Endothelial cell of umbilical vein (primary cell): Measurements from ENCODE around the gene PGAM4. TPM values are rescaled to one million over a fixed set of nuclear protein-coding genes. Genes with fewer than 3 reads are reported as not detected.

Experiments
- Bru-seq: library from RNA; stranded (reverse); fragments of 400-500 nt; gene quantifications from one replicate; lab custom pipeline; 2021; lab: Mats Ljungman, UMichigan
- BruChase-seq, 2 experiments: library from RNA; stranded (reverse); fragments of 400-500 nt; gene quantifications; one replicate each; lab custom pipeline; 2021; lab: Mats Ljungman, UMichigan
- BruUV-seq: library from RNA; stranded (reverse); fragments of 400-500 nt; replicated peaks from 2 replicates; lab custom pipeline; 2021; lab: Mats Ljungman, UMichigan
- CTCF ChIA-PET: fragments of 300-600, 350-600 bp; sonication (Branson Sonifier 250); formaldehyde crosslinking; loops from one replicate; lab custom pipeline; 2021; ENCODE audit warnings: antibody characterized with exemption, inconsistent platforms; lab: Charles Lee
- POLR2A ChIA-PET: fragments of 300-600, 350-600 bp; sonication (Branson Sonifier 250); formaldehyde crosslinking; loops from one replicate; lab custom pipeline; 2021; ENCODE audit warnings: antibody characterized with exemption, inconsistent platforms; lab: Charles Lee
- DNase-seq: peaks from one replicate; pipeline ENCODE4 v3.0.0-alpha.2; 2011; ENCODE audit warnings: low read depth, low spot score
- FAIRE-seq: peaks from 2 replicates; lab custom pipeline; 2011; peaks lifted over from hg19 to GRCh38; lab: Jason Lieb, UNC
- H2AFZ ChIP-seq: 2 replicates; pipeline ENCODE4 v1.6.0; 2012; ENCODE audit warnings: low read depth, low read length, control low read depth, inconsistent platforms
- H3K27ac ChIP-seq: 2 replicates; pipeline ENCODE4 v1.5.1; 2011; ENCODE audit warnings: low read depth, mild to moderate bottlenecking, control low read depth, low read length, moderate library complexity; ENCODE audit not compliant: insufficient read depth
- H3K27me3 ChIP-seq, 2 experiments: 2 replicates each; pipeline versions ENCODE4 v1.6.0 to v1.6.1; 2011; ENCODE audit warnings: low read length in 2 of 2, mixed read lengths in 1 of 2; ENCODE audit not compliant: control insufficient read depth in 2 of 2, insufficient read depth in 2 of 2
- H3K36me3 ChIP-seq, 2 experiments: 2 replicates in 1 of 2; 3 replicates in 1 of 2; pipeline ENCODE4 v1.5.1; 2011; ENCODE audit warnings: low read length in 2 of 2, mild to moderate bottlenecking in 1 of 2, moderate library complexity in 1 of 2; ENCODE audit not compliant: control insufficient read depth in 2 of 2, insufficient read depth in 2 of 2; ENCODE audit errors: extremely low read depth in 1 of 2
- H3K4me1 ChIP-seq: 3 replicates; pipeline ENCODE4 v1.5.1; 2011; ENCODE audit warnings: mild to moderate bottlenecking, low read length; ENCODE audit not compliant: control insufficient read depth, insufficient read depth; ENCODE audit errors: extremely low read depth
- H3K4me2 ChIP-seq: 2 replicates; pipeline ENCODE4 v1.6.1; 2011; ENCODE audit warnings: low read length, control low read depth, mixed read lengths; ENCODE audit not compliant: insufficient read depth
- H3K4me3 ChIP-seq, 3 experiments: fragments of 200-600 bp in 1 of 3; sonication (generic), shearing (Covaris generic) in 1 of 3; replicated peaks in 1 of 3; 2 replicates each; pipeline ENCODE4 v1.5.1; 2011 to 2016; ENCODE audit warnings: control low read depth in 3 of 3, low read length in 3 of 3, mild to moderate bottlenecking in 2 of 3, inconsistent platforms in 1 of 3, low read depth in 1 of 3, moderate library complexity in 1 of 3; ENCODE audit not compliant: insufficient read depth in 1 of 3
- H3K79me2 ChIP-seq: 2 replicates; pipeline ENCODE4 v1.6.0; 2012; ENCODE audit warnings: low read length, inconsistent platforms; ENCODE audit not compliant: control insufficient read depth, insufficient read depth
- H3K9ac ChIP-seq: replicated peaks from 2 replicates; pipeline ENCODE3; 2011; ENCODE audit warnings: low read length, control low read depth; ENCODE audit not compliant: insufficient read depth; ENCODE audit errors: extremely low read depth
- H3K9me1 ChIP-seq: replicated peaks from 3 replicates; pipeline ENCODE4 v1.6.0; 2011; ENCODE audit warnings: mild to moderate bottlenecking, low read length; ENCODE audit not compliant: control insufficient read depth, insufficient read depth; ENCODE audit errors: extremely low read depth
- H3K9me3 ChIP-seq: replicated peaks from 2 replicates; pipeline ENCODE4 v1.5.1; 2012; ENCODE audit warnings: low read length, inconsistent platforms; ENCODE audit not compliant: control insufficient read depth, insufficient read depth
- H4K20me1 ChIP-seq: replicated peaks from 2 replicates; pipeline ENCODE3; 2011; ENCODE audit warnings: mild to moderate bottlenecking, low read length; ENCODE audit not compliant: control insufficient read depth, insufficient read depth; ENCODE audit errors: extremely low read depth
- EZH2 ChIP-seq: IDR thresholded peaks from 2 replicates; pipeline ENCODE4 v1.6.1; 2012; ENCODE audit warnings: borderline replicate concordance, low read depth, mild to moderate bottlenecking, moderate library complexity, low read length, inconsistent platforms; ENCODE audit not compliant: severe bottlenecking
- FOS ChIP-seq: IDR thresholded peaks from 2 replicates; pipeline ENCODE4 v1.6.1; 2011; ENCODE audit warnings: mild to moderate bottlenecking, low read length, moderate library complexity, borderline replicate concordance; ENCODE audit not compliant: insufficient read depth
- GATA2 ChIP-seq: IDR thresholded peaks from 2 replicates; pipeline ENCODE4 v1.7.0; 2011; ENCODE audit warnings: low read depth, mild to moderate bottlenecking, moderate library complexity, mixed read lengths, low read length; ENCODE audit not compliant: insufficient read length, insufficient read depth
- POLR2A ChIP-seq: IDR thresholded peaks from 2 replicates; pipeline ENCODE4 v1.6.1; 2012; ENCODE audit warnings: low read depth, mild to moderate bottlenecking, control low read depth, low read length
- POLR2AphosphoS5 ChIP-seq: IDR thresholded peaks from 2 replicates; pipeline ENCODE4 v1.6.1; 2012; ENCODE audit warnings: low read depth, mild to moderate bottlenecking, control low read depth, low read length, moderate library complexity; ENCODE audit not compliant: insufficient read depth
- dilution Hi-C: fragments of 300-500 bp; cut with MboI; formaldehyde crosslinking; loops from one replicate; pipeline ENCODE4 v1.15.0; 2019; ENCODE audit warnings: low sequenced_read_pairs; ENCODE audit not compliant: extremely low pct_ligation_motif_present
- intact Hi-C: fragments of 100-400 bp; cut with micrococcal nuclease; formaldehyde crosslinking; loops from one replicate; pipeline ENCODE4 v1.10.0; 2022
- long read RNA-seq: library from polyadenylated mRNA; stranded (forward); transcript quantifications from one replicate; pipeline ENCODE4 v2.0.0, GENCODE V29; 2021
- polyA minus RNA-seq, 3 experiments: library from RNA; depleted of rRNA, polyadenylated mRNA; stranded (reverse); fragments of >200 nt; gene quantifications; 1 replicate in 1 of 3; 2 replicates in 2 of 3; pipeline ENCODE4 v1.2.3, GENCODE V29; 2011
- polyA plus RNA-seq, 4 experiments: library from polyadenylated mRNA; depleted of rRNA in 3 of 4; stranded (reverse) in 3 of 4; unstranded in 1 of 4; fragments of >200 nt; gene quantifications; 2 replicates each; pipeline versions ENCODE4 v1.2.1 to v1.2.3, GENCODE V29; 2011 to 2012; ENCODE audit warnings: missing spikeins in 1 of 4
- total RNA-seq: library from RNA; stranded (reverse); gene quantifications from 2 replicates; pipeline ENCODE4 v1.2.3, GENCODE V29; 2021
- TF ChIP-seq, protein P1 (sequence below), 2 donors: IDR thresholded peaks; 1 replicate in 1 of 2; 2 replicates in 1 of 2; pipeline ENCODE4 v1.5.1; 2011; ENCODE audit warnings: low read length in 2 of 2, mild to moderate bottlenecking in 2 of 2, moderate library complexity in 2 of 2, control low read depth in 1 of 2, inconsistent platforms in 1 of 2, low read depth in 1 of 2; ENCODE audit not compliant: insufficient read depth in 1 of 2; ENCODE audit errors: extremely low read depth in 1 of 2
- TF ChIP-seq, protein P2 (sequence below): IDR thresholded peaks from 2 replicates; pipeline ENCODE4 v1.6.1; 2011; ENCODE audit not compliant: insufficient read depth, insufficient read length

Gene PGAM4
- total RNA-seq = not detected in 2 replicates
- 0.12 and 0.18 TPM in 2 replicates for polyA plus RNA-seq
- 0.21 and 0.32 TPM in 2 replicates for polyA plus RNA-seq (2011; cell fraction: cytosol; rRNA removed)
- polyA plus RNA-seq (2011; cell fraction: nucleus; rRNA removed) = 0.32 TPM in 1 of 2 replicates, not detected in the other
- 0.94 TPM in 1 of 2 replicates, not detected in the other for polyA plus RNA-seq (2012)
- polyA minus RNA-seq = 0.41 TPM in 1 of 2 replicates, not detected in the other
- polyA minus RNA-seq (2011; cell fraction: cytosol; rRNA and poly(A)+ RNA removed) = not detected
- not detected in 2 replicates for polyA minus RNA-seq (2011; cell fraction: nucleus; rRNA and poly(A)+ RNA removed)
- Bru-seq, nascent RNA = not detected
- not detected for BruChase-seq, experiment 1, labeled RNA remaining after a 6-hour chase
- BruChase-seq, experiment 2, labeled RNA remaining after a 2-hour chase = not detected
- long read RNA-seq = 0 reads

DNA sequence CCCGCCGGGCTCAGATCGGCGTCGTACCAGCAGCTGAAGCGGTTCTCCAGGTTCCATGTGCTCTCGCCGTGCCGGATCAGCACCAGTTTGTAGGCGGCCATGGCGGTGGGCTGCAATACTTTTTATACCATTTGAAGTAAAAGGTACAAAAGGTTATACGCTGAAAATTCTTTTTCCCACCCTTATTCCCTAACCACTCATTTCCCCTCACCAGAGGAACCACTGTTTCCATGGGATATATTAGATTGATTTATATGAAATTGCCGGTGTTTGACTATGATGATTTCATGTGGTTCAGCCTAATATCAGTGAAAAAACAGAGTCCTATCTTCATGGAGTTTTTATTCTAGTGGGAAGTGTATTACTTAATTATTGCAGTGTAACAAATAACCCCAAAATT lies at the start of gene PGAM4:
Gene PGAM4 (minus strand): TSS at position 101 of the 400 bp plus-strand sequence. CDS start 0 bp downstream, at position 101.
- dilution Hi-C loops = no loop called here
- Histone ChIP-seq H3K4me2 (no peak within 1 kb of the TSS), H3K27ac (no peak within 1 kb of the TSS), H3K27me3 (no peaks in the 10 kb centered on the region), H3K36me3 (no peaks in the 10 kb centered on the region), H4K20me1 (no peaks in the 10 kb centered on the region), H3K9me3 (no peaks in the 10 kb centered on the region), H3K9me1 (no peaks in the 10 kb centered on the region), H3K79me2 (no peaks in the 10 kb centered on the region), H3K4me1 (no peaks in the 10 kb centered on the region), H3K4me3 (no peak within 1 kb of the TSS), H2AFZ (no peak within 1 kb of the TSS), H3K9ac (no peak within 1 kb of the TSS)
- no peak for DNase-seq
- intact Hi-C loops = no loop called here
- ChIA-PET POLR2A (no interaction called here), CTCF (no interaction called here)
- BruUV-seq = no TSS peak
- FAIRE-seq = no peak
- TF ChIP-seq POLR2AphosphoS5 (no peak), EZH2 (no peak), GATA2 (no peak), POLR2A (no peak), FOS (no peak)
- TF ChIP-seq, protein P1, sequence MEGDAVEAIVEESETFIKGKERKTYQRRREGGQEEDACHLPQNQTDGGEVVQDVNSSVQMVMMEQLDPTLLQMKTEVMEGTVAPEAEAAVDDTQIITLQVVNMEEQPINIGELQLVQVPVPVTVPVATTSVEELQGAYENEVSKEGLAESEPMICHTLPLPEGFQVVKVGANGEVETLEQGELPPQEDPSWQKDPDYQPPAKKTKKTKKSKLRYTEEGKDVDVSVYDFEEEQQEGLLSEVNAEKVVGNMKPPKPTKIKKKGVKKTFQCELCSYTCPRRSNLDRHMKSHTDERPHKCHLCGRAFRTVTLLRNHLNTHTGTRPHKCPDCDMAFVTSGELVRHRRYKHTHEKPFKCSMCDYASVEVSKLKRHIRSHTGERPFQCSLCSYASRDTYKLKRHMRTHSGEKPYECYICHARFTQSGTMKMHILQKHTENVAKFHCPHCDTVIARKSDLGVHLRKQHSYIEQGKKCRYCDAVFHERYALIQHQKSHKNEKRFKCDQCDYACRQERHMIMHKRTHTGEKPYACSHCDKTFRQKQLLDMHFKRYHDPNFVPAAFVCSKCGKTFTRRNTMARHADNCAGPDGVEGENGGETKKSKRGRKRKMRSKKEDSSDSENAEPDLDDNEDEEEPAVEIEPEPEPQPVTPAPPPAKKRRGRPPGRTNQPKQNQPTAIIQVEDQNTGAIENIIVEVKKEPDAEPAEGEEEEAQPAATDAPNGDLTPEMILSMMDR (IDR thresholded peaks at IDR 0.05; ENCODE audit: extremely low read depth in 1 of 2, insufficient read depth in 1 of 2, low read depth in 1 of 2, low read length in 2 of 2) = no peak
- TF ChIP-seq, protein P2, sequence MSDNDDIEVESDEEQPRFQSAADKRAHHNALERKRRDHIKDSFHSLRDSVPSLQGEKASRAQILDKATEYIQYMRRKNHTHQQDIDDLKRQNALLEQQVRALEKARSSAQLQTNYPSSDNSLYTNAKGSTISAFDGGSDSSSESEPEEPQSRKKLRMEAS = no peak
